HL-60 (cell line): Measurements from ENCODE around the gene DYRK2.

ENCODE experiments used
- DNase-seq, 2 experiments: peaks; one replicate each; pipeline ENCODE4 v3.0.0-alpha.2; 2010 to 2020; ENCODE audit warnings: low read depth in 1 of 2, low spot score in 1 of 2
- H3K27ac ChIP-seq: fragments of 250-450 bp; sonication (Bioruptor Pico); replicated peaks from 2 replicates; pipeline ENCODE4 v1.5.1; 2020; ENCODE audit warnings: mild to moderate bottlenecking, moderate library complexity
- H3K27me3 ChIP-seq: fragments of 250-450 bp; sonication (Bioruptor Pico); 2 replicates; pipeline ENCODE4 v1.5.1; 2021; ENCODE audit warnings: mild to moderate bottlenecking, moderate library complexity; ENCODE audit not compliant: insufficient read depth, poor library complexity, severe bottlenecking
- H3K4me3 ChIP-seq: replicated peaks from 2 replicates; pipeline ENCODE4 v1.5.1; 2011; ENCODE audit warnings: mild to moderate bottlenecking, control low read depth, low read length; ENCODE audit not compliant: insufficient read depth
- GABPA ChIP-seq: IDR thresholded peaks from 2 replicates; pipeline ENCODE4 v1.6.1; 2012; ENCODE audit warnings: low read depth
- POLR2AphosphoS5 ChIP-seq: IDR thresholded peaks from 2 replicates; pipeline ENCODE4 v1.6.1; 2012; ENCODE audit warnings: low read depth
- SPI1 ChIP-seq: IDR thresholded peaks from 2 replicates; pipeline ENCODE4 v1.6.1; 2012; ENCODE audit warnings: low read depth, mild to moderate bottlenecking, borderline replicate concordance
- long read RNA-seq: library from polyadenylated mRNA; unstranded; transcript quantifications from one replicate; pipeline ENCODE4 v2.0.0, GENCODE V29; 2020
- TF ChIP-seq, protein P1 (sequence below): IDR thresholded peaks from one replicate; pipeline ENCODE4 v1.5.1; 2011; ENCODE audit warnings: low read length, control low read depth, inconsistent platforms; ENCODE audit not compliant: insufficient read depth
- TF ChIP-seq, protein P2 (sequence below): IDR thresholded peaks from 2 replicates; pipeline ENCODE4 v1.6.1; 2012; ENCODE audit warnings: low read depth; ENCODE audit not compliant: insufficient replicate concordance

The DYRK2 gene
- long read RNA-seq, partial matches to known transcripts: 0 of 8 reads
- long read RNA-seq, other reads (novel, unspliced or antisense): 8 of 8 reads

DNA sequence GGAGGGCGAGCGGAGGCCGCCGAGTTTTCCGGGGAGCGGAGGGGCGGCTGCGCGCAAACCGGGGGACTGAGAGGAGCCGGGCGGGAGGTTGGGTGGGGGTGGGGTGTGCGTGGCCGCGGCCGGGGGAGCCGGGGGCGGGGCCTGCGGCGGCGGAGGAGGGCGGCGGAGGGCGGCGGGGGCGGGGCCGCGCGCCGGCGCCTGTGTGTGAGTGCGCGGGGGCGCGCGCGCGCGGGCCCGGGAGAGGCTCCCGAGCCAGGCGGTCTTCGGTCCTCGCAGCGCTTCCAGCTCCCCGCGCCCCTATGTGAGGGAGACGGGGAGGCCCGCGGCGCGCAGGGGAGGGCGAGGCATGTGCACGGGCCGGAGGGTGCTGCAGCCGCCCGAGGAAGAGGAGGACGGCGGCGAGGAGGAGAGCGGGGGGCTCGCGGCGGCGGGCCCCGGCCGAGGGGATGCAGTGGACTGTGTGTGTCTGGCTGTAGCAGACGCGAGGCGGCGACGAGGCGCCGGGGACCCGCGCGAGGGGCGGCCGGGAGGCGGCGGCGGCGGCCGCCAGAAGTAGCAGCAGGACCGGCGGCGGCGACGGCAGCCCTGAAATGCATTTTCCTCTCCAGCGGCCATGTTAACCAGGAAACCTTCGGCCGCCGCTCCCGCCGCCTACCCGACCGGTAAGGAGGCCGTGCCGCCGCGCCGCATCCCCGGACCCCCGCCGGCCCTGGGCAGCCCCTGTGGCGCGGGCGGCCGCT, at the start of gene DYRK2:
Gene DYRK2 (plus strand): TSS at position 225 of the 740 bp plus-strand sequence. CDS start 389 bp downstream, at position 614.
- H3K27ac ChIP-seq: peak within 1 kb of the TSS; percentile 65

DNA sequence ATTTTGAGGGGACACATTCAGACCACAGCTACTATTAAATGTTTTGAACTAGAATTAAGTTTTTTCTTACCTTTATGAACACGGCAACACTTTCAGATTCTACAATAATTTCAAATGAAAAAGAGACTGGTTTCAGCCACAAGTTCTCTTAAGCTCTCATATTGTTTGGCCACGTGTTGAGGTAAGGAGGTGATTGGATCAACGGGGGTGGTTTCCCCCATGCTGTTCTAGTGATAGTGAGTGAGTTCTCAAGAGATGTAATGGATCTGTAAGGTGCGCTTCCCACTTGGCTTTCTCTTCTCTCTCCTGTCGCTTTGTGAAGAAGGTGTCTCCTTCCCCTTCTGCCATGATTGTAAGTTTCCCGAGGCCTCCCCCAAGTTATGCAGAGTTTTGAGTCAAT, 48.9 kb upstream of the DYRK2 start:
- no peak overlapping the region for H3K4me3 ChIP-seq

More for the DNA sequence above, at the start of gene DYRK2:
- Histone ChIP-seq H3K27me3 (no peaks in the 10 kb centered on the region), H3K4me3 (peak within 1 kb of the TSS; percentile 86)
- peak in 1 of 2 experiments; percentile 53 for DNase-seq
- TF ChIP-seq POLR2AphosphoS5 (peak; percentile 58), GABPA (no peak)

DNA sequence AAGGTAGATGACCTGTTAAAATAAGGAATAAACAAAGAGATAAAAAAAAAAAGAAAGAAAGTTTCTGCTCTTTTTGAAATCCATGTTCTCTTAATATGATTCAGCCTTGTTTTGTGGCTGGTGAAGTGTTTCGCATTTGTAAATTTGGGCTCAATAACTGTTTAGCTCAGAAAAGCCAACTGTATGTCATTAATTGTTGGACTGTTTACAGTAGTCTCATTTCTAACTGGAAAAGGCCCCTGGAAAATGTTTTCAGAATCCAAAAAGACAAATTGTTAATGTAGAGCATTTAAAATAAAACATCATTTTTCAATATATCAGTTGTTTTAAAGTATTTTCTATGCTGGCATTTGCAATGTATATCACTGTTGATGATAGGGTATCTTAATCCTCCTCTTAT, 47.4 kb upstream of the DYRK2 start:
- H3K4me3 ChIP-seq: no peak overlapping the region
- no peaks in the 10 kb centered on the region for H3K27me3 ChIP-seq
- no peak overlapping the region for H3K27ac ChIP-seq
- TF ChIP-seq, protein P1, sequence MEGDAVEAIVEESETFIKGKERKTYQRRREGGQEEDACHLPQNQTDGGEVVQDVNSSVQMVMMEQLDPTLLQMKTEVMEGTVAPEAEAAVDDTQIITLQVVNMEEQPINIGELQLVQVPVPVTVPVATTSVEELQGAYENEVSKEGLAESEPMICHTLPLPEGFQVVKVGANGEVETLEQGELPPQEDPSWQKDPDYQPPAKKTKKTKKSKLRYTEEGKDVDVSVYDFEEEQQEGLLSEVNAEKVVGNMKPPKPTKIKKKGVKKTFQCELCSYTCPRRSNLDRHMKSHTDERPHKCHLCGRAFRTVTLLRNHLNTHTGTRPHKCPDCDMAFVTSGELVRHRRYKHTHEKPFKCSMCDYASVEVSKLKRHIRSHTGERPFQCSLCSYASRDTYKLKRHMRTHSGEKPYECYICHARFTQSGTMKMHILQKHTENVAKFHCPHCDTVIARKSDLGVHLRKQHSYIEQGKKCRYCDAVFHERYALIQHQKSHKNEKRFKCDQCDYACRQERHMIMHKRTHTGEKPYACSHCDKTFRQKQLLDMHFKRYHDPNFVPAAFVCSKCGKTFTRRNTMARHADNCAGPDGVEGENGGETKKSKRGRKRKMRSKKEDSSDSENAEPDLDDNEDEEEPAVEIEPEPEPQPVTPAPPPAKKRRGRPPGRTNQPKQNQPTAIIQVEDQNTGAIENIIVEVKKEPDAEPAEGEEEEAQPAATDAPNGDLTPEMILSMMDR: no peak
- DNase-seq: no peak

More for the DNA sequence above, 48.9 kb upstream of the DYRK2 start:
- no peak for TF ChIP-seq SPI1
- TF ChIP-seq, protein P1: no peak
- no peak for TF ChIP-seq POLR2AphosphoS5
- TF ChIP-seq, protein P2, sequence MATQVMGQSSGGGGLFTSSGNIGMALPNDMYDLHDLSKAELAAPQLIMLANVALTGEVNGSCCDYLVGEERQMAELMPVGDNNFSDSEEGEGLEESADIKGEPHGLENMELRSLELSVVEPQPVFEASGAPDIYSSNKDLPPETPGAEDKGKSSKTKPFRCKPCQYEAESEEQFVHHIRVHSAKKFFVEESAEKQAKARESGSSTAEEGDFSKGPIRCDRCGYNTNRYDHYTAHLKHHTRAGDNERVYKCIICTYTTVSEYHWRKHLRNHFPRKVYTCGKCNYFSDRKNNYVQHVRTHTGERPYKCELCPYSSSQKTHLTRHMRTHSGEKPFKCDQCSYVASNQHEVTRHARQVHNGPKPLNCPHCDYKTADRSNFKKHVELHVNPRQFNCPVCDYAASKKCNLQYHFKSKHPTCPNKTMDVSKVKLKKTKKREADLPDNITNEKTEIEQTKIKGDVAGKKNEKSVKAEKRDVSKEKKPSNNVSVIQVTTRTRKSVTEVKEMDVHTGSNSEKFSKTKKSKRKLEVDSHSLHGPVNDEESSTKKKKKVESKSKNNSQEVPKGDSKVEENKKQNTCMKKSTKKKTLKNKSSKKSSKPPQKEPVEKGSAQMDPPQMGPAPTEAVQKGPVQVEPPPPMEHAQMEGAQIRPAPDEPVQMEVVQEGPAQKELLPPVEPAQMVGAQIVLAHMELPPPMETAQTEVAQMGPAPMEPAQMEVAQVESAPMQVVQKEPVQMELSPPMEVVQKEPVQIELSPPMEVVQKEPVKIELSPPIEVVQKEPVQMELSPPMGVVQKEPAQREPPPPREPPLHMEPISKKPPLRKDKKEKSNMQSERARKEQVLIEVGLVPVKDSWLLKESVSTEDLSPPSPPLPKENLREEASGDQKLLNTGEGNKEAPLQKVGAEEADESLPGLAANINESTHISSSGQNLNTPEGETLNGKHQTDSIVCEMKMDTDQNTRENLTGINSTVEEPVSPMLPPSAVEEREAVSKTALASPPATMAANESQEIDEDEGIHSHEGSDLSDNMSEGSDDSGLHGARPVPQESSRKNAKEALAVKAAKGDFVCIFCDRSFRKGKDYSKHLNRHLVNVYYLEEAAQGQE: no peak
- no peak for TF ChIP-seq GABPA
- no peaks in the 10 kb centered on the region for H3K27me3 ChIP-seq
- H3K27ac ChIP-seq: no peak overlapping the region
- DNase-seq: no peak

DNA sequence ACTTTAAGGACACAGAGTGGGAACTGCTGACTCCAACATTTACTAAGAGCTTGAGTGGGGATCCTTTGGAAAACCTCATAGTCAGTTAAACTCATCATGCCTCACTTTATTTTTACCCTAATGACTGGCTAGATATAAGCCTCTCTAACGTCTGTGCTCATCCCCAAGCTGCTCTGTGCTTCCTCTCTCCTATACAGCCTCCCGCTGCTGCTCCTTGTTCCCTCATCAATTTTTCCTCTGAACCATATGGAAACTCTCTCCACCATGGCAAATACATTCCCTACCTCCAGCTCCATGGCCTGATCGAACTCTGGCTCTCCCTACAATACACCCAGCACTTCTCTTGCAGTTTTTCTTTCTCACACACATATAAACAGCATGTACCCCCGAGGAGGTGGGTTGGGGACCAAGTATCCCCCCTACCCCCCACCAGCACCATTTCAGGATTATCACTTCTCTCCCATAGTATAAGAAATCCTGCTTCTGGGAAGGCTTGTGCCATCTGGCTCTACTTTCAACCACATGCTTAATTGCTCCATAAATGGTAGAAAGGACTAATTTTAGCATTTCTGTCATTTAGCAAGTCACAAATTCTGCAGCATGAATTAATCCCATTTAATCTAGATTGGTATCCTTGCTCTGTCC, 39.2 kb upstream of the DYRK2 start:
- H3K27ac ChIP-seq: no peak overlapping the region
- no peak overlapping the region for H3K4me3 ChIP-seq
- TF ChIP-seq, protein P1: no peak
- TF ChIP-seq, protein P2: no peak
- TF ChIP-seq SPI1 (no peak), POLR2AphosphoS5 (no peak), GABPA (no peak)
- H3K27me3 ChIP-seq: no peaks in the 10 kb centered on the region
- no peak for DNase-seq
